GM23338 (cell line): ENCODE measurements around the gene PIM2. TPM values are rescaled to one million over a fixed set of nuclear protein-coding genes. Genes with fewer than 3 reads are reported as not detected.

Experiments used
- ATAC-seq: fragments of 200-7000 bp; cut with Tn5 transposase; 3 replicates; pipeline ENCODE4 v1.9.1; 2020
- DNase-seq: peaks from one replicate; pipeline ENCODE4 v3.0.0-alpha.2; 2015; ENCODE audit warnings: low spot score
- H2AFZ ChIP-seq: fragments of 200-600 bp; sonication (generic); 2 replicates; pipeline ENCODE4 v1.8.0; 2016; ENCODE audit warnings: antibody characterized with exemption, mild to moderate bottlenecking, moderate library complexity
- H3F3A ChIP-seq: fragments of 200-600 bp; sonication (generic); replicated peaks from 2 replicates; pipeline ENCODE4 v1.8.0; 2017; ENCODE audit warnings: antibody characterized with exemption, mixed run types, low read depth
- H3K27ac ChIP-seq: fragments of 200-600 bp; sonication (generic); 2 replicates; pipeline ENCODE4 v1.6.1; 2016; ENCODE audit warnings: low read depth
- H3K27me3 ChIP-seq: fragments of 200-600 bp; sonication (generic); 2 replicates; pipeline ENCODE4 v1.8.0; 2016; ENCODE audit warnings: mild to moderate bottlenecking, mixed run types, moderate library complexity; ENCODE audit not compliant: insufficient read depth
- H3K36me3 ChIP-seq: fragments of 200-600 bp; sonication (generic); 2 replicates; pipeline ENCODE4 v1.8.0; 2016; ENCODE audit warnings: mild to moderate bottlenecking; ENCODE audit not compliant: insufficient read depth
- H3K4me1 ChIP-seq: fragments of 200-600 bp; sonication (generic); 2 replicates; pipeline ENCODE4 v1.8.0; 2016; ENCODE audit warnings: mild to moderate bottlenecking, moderate library complexity; ENCODE audit not compliant: insufficient read depth
- H3K4me2 ChIP-seq: fragments of 200-600 bp; sonication (generic); 2 replicates; pipeline ENCODE4 v1.7.1; 2017; ENCODE audit warnings: mixed run types
- H3K4me3 ChIP-seq: fragments of 200-600 bp; sonication (generic); 2 replicates; pipeline ENCODE4 v1.6.1; 2016; ENCODE audit warnings: mixed run types
- H3K79me2 ChIP-seq: fragments of 200-600 bp; sonication (generic); replicated peaks from 2 replicates; pipeline ENCODE4 v1.8.0; 2017; ENCODE audit warnings: mild to moderate bottlenecking; ENCODE audit not compliant: insufficient read depth
- H3K9me2 ChIP-seq: fragments of 200-600 bp; sonication (generic); 2 replicates; pipeline ENCODE4 v1.8.0; 2017; ENCODE audit not compliant: insufficient read depth
- H4K20me1 ChIP-seq: fragments of 200-600 bp; sonication (generic); replicated peaks from 2 replicates; pipeline ENCODE4 v1.8.0; 2017; ENCODE audit warnings: mild to moderate bottlenecking; ENCODE audit not compliant: insufficient read depth
- H3K27ac Mint-ChIP-seq: 2 replicates; pipeline ENCODE4 v1.8.0; 2020; ENCODE audit warnings: inconsistent platforms, mild to moderate bottlenecking, moderate library complexity, mixed read lengths
- H3K27me3 Mint-ChIP-seq: 3 replicates; pipeline ENCODE4 v1.8.0; 2022; ENCODE audit warnings: low read depth, mild to moderate bottlenecking, moderate library complexity, mixed read lengths, inconsistent platforms; ENCODE audit not compliant: insufficient read depth, poor library complexity
- H3K36me3 Mint-ChIP-seq: 3 replicates; pipeline ENCODE4 v1.8.0; 2021; ENCODE audit warnings: low read depth, mild to moderate bottlenecking, inconsistent platforms, moderate library complexity, mixed read lengths
- H3K4me1 Mint-ChIP-seq: 3 replicates; pipeline ENCODE4 v1.8.0; 2020; ENCODE audit warnings: mild to moderate bottlenecking, inconsistent platforms, mixed read lengths
- H3K4me3 Mint-ChIP-seq: 3 replicates; pipeline ENCODE4 v1.8.0; 2021; ENCODE audit warnings: moderate library complexity, mild to moderate bottlenecking, inconsistent platforms, mixed read lengths
- H3K9me3 Mint-ChIP-seq: 3 replicates; pipeline ENCODE4 v1.8.0; 2020; ENCODE audit warnings: moderate library complexity, mild to moderate bottlenecking, inconsistent platforms, mixed read lengths
- CREB1 ChIP-seq: fragments of 250-450 bp; sonication (Bioruptor Pico); IDR thresholded peaks from 2 replicates; pipeline ENCODE4 v1.5.0; 2020; ENCODE audit warnings: low read depth, mild to moderate bottlenecking, moderate library complexity
- EZH2 ChIP-seq: fragments of 200-600 bp; sonication (generic); IDR thresholded peaks from one replicate; pipeline ENCODE4 v1.8.0; 2017; ENCODE audit warnings: antibody characterized with exemption, mild to moderate bottlenecking, low read depth; ENCODE audit not compliant: unreplicated experiment
- POLR2AphosphoS5 ChIP-seq: IDR thresholded peaks from 2 replicates; pipeline ENCODE4 v1.6.1; 2016; ENCODE audit warnings: antibody characterized with exemption, low read depth
- REST ChIP-seq: IDR thresholded peaks from one replicate; pipeline ENCODE4 v1.6.1; 2018; ENCODE audit warnings: antibody characterized with exemption; ENCODE audit not compliant: unreplicated experiment
- STAT1 ChIP-seq: IDR thresholded peaks from one replicate; pipeline ENCODE4 v1.6.1; 2016; ENCODE audit warnings: antibody characterized with exemption; ENCODE audit not compliant: unreplicated experiment
- ZNF114 ChIP-seq: fragments of 250-450 bp; sonication (Bioruptor Pico); IDR thresholded peaks from 2 replicates; pipeline ENCODE4 v1.5.0; 2020; ENCODE audit warnings: mild to moderate bottlenecking, moderate library complexity
- ZNF331 ChIP-seq: fragments of 250-450 bp; sonication (Bioruptor Pico); IDR thresholded peaks from 2 replicates; pipeline ENCODE4 v1.5.0; 2020; ENCODE audit warnings: low read depth, mild to moderate bottlenecking, moderate library complexity
- polyA plus RNA-seq: library from polyadenylated mRNA; unstranded; fragments of >200 nt; fragmentation: Nextera tagmentation; extraction: Ambion mirVana; gene quantifications from 2 replicates; pipeline ENCODE4 v1.2.1, GENCODE V29; 2016
- total RNA-seq: library from RNA; depleted of rRNA; stranded (reverse); fragments of >200 nt; shearing (Covaris generic); gene quantifications from 2 replicates; pipeline ENCODE4 v1.2.3, GENCODE V29; 2014
- TF ChIP-seq, protein P1 (sequence below), 2 experiments: fragments of 200-600 bp in 1 of 2; sonication (generic) in 1 of 2; conservative IDR thresholded peaks; 2 replicates each; pipeline versions ENCODE4 v1.5.1 to v1.6.1; 2016 to 2017; ENCODE audit warnings: antibody characterized with exemption in 2 of 2, low read depth in 2 of 2, mild to moderate bottlenecking in 2 of 2, moderate library complexity in 1 of 2

PIM2 gene
- total and polyA plus RNA-seq, 2 experiments from 2014 or later: 237 to 359 TPM

- Histone ChIP-seq H3K27me3 (no peaks in the 10 kb centered on the region), H3K9me2 (no peaks in the 10 kb centered on the region), H3K4me2 (peak within 1 kb of the TSS; percentile 77), H3K4me1 (no peaks in the 10 kb centered on the region), H2AFZ (no peak within 1 kb of the TSS), H3K36me3 (no peaks in the 10 kb centered on the region), H3K27ac (peak within 1 kb of the TSS; percentile 97), H4K20me1 (no peaks in the 10 kb centered on the region; the same call in none of the 2 replicates), H3K79me2 (peaks cover 45% of the 10 kb centered on the region), H3K4me3 (peak within 1 kb of the TSS; percentile 78), H3F3A (no peaks in the 10 kb centered on the region)
- ATAC-seq (peak; percentile 51), DNase-seq (peak; percentile 70)
- Mint-ChIP-seq H3K27me3 (peaks cover 14% of the 10 kb centered on the region), H3K36me3 (peaks cover 14% of the 10 kb centered on the region; the same call in 2 of the 3 replicates), H3K4me1 (peaks cover 11% of the 10 kb centered on the region; the same call in 2 of the 3 replicates), H3K27ac (peak within 1 kb of the TSS; percentile 100), H3K4me3 (peak within 1 kb of the TSS; percentile 99), H3K9me3 (no peaks in the 10 kb centered on the region)
- no peak for TF ChIP-seq REST
- 0 out of 2 replicates have a peak, but pooled peaks have one; percentile 12 for TF ChIP-seq POLR2AphosphoS5
Measured at GRCh38 chrX:48957477-48957826, 38.6 kb upstream of the PIM2 start, which contains the start of gene OTUD5. TSS of gene OTUD5 (minus strand) at chrX:48957607. CDS start at chrX:48957570, 37 bp downstream.

- H3K27me3 Mint-ChIP-seq: peaks cover 14% of the 10 kb centered on the region
- Histone ChIP-seq H3K36me3 (no peaks in the 10 kb centered on the region), H3K4me1 (no peaks in the 10 kb centered on the region), H3K9me2 (no peaks in the 10 kb centered on the region), H3K4me2 (peak overlapping the region; percentile 77), H3K79me2 (peaks cover 51% of the 10 kb centered on the region), H4K20me1 (no peaks in the 10 kb centered on the region; the same call in none of the 2 replicates), H3F3A (no peaks in the 10 kb centered on the region), H3K27ac (no peak overlapping the region), H2AFZ (no peak overlapping the region), H3K4me3 (peak overlapping the region; percentile 78), H3K27me3 (no peaks in the 10 kb centered on the region)
- ATAC-seq (no peak), DNase-seq (no peak)
- H3K36me3 Mint-ChIP-seq: peaks cover 14% of the 10 kb centered on the region; the same call in 2 of the 3 replicates
- peaks cover 10% of the 10 kb centered on the region; the same call in 2 of the 3 replicates for H3K4me1 Mint-ChIP-seq
- H3K4me3 Mint-ChIP-seq: peak overlapping the region; percentile 84
- H3K27ac Mint-ChIP-seq: peak overlapping the region; percentile 84
- no peaks in the 10 kb centered on the region for H3K9me3 Mint-ChIP-seq
- TF ChIP-seq ZNF331 (CRISPR knock-in tag) (no peak), REST (no peak), ZNF114 (CRISPR knock-in tag) (no peak), POLR2AphosphoS5 (no peak), STAT1 (no peak), CREB1 (CRISPR knock-in tag) (no peak), EZH2 (no peak)
- TF ChIP-seq, protein P1, sequence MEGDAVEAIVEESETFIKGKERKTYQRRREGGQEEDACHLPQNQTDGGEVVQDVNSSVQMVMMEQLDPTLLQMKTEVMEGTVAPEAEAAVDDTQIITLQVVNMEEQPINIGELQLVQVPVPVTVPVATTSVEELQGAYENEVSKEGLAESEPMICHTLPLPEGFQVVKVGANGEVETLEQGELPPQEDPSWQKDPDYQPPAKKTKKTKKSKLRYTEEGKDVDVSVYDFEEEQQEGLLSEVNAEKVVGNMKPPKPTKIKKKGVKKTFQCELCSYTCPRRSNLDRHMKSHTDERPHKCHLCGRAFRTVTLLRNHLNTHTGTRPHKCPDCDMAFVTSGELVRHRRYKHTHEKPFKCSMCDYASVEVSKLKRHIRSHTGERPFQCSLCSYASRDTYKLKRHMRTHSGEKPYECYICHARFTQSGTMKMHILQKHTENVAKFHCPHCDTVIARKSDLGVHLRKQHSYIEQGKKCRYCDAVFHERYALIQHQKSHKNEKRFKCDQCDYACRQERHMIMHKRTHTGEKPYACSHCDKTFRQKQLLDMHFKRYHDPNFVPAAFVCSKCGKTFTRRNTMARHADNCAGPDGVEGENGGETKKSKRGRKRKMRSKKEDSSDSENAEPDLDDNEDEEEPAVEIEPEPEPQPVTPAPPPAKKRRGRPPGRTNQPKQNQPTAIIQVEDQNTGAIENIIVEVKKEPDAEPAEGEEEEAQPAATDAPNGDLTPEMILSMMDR (conservative IDR thresholded peaks at IDR 0.05; ENCODE audit: low read depth in 2 of 2): no peak
Measured at GRCh38 chrX:48956728-48957414, 38.0 kb upstream of the PIM2 start.
